Cardiac fibroblast (primary cell): ENCODE data around the gene TMEM178B.

Experiments
- DNase-seq, 2 donors: peaks; one replicate each; pipeline versions ENCODE4 v3.0.0 to v3.0.0-alpha.2; 2010; ENCODE audit warnings: low read depth in 2 of 2
- H3K4me3 ChIP-seq, 2 donors: replicated peaks in 1 of 2; 1 replicate in 1 of 2; 2 replicates in 1 of 2; pipeline ENCODE4 v1.5.1; 2011; ENCODE audit warnings: low read depth in 2 of 2, low read length in 2 of 2, mild to moderate bottlenecking in 2 of 2, moderate library complexity in 1 of 2
- TF ChIP-seq, protein P1 (sequence below): IDR thresholded peaks from one replicate; pipeline ENCODE4 v1.5.1; 2011; ENCODE audit warnings: low read depth, mild to moderate bottlenecking, low read length, inconsistent platforms

The TMEM178B gene

GRCh38 chr7:141198194-141198958, 124.5 kb downstream of the TMEM178B start:
- DNase-seq: no peak
- TF ChIP-seq, protein P1, sequence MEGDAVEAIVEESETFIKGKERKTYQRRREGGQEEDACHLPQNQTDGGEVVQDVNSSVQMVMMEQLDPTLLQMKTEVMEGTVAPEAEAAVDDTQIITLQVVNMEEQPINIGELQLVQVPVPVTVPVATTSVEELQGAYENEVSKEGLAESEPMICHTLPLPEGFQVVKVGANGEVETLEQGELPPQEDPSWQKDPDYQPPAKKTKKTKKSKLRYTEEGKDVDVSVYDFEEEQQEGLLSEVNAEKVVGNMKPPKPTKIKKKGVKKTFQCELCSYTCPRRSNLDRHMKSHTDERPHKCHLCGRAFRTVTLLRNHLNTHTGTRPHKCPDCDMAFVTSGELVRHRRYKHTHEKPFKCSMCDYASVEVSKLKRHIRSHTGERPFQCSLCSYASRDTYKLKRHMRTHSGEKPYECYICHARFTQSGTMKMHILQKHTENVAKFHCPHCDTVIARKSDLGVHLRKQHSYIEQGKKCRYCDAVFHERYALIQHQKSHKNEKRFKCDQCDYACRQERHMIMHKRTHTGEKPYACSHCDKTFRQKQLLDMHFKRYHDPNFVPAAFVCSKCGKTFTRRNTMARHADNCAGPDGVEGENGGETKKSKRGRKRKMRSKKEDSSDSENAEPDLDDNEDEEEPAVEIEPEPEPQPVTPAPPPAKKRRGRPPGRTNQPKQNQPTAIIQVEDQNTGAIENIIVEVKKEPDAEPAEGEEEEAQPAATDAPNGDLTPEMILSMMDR: no peak
- no peak overlapping the region for H3K4me3 ChIP-seq

DNA sequence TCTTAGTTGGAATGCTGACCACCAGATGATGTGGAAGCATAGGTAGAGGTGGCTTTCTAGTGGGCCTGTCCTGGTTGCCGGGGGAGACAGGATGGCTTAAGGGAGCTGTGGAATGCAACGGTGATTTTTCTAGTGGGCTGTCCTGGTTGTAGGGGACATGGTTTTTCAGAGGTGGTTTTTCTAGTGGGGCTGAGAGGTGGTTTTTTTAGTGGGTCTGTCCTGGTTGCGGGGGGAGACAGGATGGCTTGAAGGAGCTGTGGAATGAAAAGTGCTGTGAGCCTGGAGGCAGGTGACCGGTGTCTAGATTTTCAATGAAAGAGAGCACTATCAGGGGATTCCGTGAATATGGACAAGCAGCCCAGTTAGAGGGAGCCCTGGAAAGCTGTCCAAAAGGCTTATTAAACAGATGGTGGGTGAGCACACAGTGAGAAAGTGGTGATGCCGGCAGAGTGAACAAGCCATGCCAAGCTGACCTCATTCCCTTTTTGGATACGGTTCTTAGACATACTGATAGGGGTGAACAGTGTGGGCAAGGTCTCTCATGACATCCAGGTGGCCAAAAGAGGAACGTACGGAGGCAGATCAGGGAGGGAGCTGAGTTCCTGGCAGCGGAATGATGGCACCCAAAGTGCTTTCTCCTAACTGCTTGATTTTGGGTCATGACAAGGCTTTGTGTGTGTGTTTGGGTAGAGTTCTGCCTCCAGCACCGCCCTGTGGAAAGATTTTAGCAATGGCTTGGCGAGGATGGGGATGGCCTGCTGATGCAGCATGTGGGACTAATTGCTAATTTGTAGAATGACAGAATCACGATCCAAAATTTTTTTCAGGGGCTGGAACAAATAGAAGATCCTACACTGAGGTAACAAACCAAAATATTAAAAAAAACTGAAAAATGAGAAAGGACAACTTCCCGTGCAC, 126.6 kb downstream of the TMEM178B start:
- no peak for DNase-seq
- TF ChIP-seq, protein P1: no peak
- no peak overlapping the region for H3K4me3 ChIP-seq

DNA sequence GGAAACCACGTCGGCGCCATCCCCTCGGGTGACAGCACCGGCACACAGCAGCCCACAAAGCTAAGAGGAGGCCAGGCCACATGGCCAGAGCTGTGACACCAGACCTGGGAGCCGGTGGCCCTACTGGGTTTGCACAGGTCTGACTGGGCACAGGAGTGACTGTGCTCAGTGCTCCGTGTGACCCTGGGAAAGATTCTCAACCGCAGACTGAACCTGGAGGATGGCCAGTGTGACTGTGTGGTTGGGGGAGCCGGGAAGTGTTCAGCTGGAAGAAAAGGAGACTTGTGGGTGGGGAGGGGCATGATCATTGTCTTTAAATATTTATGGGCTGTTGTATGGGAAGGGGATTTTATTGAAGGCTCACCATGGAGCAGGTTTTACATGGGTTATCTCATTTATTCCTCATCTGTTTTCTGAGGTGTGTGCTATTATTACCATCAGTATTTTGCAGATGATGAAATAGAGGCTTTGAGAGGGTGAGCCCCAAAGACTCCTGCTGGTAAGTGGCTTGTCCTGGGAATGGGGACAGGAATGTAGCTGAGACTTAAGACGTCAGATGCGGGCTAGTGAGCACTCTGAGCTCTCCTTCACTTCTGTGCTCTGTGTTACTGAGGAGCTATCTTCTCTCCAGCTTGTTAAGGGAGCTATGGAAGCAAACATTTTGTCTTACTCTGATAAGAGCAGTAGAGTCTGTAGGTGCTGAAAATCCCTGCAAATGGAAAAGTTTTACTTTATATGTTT, 127.5 kb downstream of the TMEM178B start:
- no peak for DNase-seq
- TF ChIP-seq, protein P1: no peak
- H3K4me3 ChIP-seq: no peak overlapping the region

DNA sequence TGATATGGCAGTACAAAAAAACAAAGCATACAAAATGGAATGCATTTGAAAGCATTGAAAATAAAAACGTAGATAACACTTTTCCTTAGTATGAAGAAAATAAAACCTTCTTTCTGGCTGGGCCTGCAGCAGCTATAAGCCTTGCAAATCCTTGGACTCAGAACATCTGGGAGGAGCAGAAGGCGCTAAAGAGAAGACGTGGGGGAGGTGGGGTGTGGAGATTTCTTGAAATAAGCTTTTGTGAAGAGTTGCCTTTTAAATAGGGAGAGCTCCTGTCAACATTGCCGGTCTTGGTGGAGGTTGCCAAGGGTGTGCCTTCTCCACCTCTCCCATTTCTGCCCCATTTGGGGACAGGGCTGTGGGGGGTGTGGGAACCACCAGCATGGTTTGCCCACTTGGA, 128.7 kb downstream of the TMEM178B start:
- no peak overlapping the region for H3K4me3 ChIP-seq
- TF ChIP-seq, protein P1: no peak
- no peak for DNase-seq

- TF ChIP-seq, protein P1: no peak
- no peak overlapping the region for H3K4me3 ChIP-seq
- DNase-seq: no peak
Observed at GRCh38 chr7:141203177-141203576, 129.3 kb downstream of the TMEM178B start.

DNA sequence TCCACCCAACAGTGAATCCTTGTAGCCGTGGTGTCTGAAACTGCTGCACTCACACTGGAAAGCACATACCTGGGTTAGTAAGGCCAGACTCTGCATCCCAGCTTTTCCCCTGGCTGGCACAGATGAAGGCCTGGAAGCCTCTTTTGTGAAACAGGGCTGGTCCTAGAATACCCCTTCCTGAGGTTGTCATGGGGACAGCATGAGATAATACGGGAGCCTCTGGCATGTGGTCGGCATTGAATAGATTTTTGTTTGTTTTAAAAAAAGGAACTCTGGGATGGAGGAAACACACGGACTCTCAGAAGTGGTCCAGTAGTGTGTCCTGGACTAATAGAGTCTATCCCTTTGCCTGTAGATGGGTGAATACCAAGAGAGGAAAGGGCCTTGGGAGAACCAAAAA, 129.7 kb downstream of the TMEM178B start:
- TF ChIP-seq, protein P1: no peak
- DNase-seq: no peak
- no peak overlapping the region for H3K4me3 ChIP-seq
